RCC 7860 (cell line): Measurements from ENCODE around the gene CD200.
"Not testable (repeated sequence)": the region's sequence is repeated elsewhere in the genome, so short reads cannot be mapped to it uniquely, and the experiment has no call there.

Experiments used
- DNase-seq: peaks from one replicate; pipeline ENCODE4 v3.0.0-alpha.2; 2015; ENCODE audit warnings: low spot score
- FAIRE-seq: peaks from 2 replicates; lab custom pipeline; 2012; peaks lifted over from hg19 to GRCh38; lab: Jason Lieb, UNC

CD200 gene

GRCh38 chr3:112381673-112382542 lies 49.0 kb downstream of the CD200 start:
- FAIRE-seq (no peak), DNase-seq (no peak)

GRCh38 chr3:112382543-112383160 lies 49.7 kb downstream of the CD200 start:
- FAIRE-seq, result no peak
- DNase-seq, result no peak

DNA sequence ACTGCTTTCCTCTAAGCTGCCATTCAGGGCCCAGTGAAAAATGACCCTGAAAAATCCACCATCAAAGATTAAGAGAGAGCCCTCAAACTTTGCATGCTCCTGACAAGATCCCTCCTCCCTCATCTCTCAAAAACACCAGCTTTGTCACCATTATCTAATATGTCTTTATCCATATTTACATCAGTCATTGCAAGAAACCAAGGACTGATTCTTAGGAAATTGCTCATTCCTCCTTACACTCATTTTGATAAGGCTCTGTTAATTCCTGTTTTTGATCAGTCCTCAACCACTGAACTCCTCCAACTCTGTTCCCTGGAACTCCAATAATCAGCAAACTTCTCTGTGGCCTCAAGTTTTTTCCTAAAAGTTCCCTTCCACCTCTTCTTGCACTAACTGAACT lies 51.8 kb downstream of the CD200 start:
- FAIRE-seq (no peak), DNase-seq (no peak)

DNA sequence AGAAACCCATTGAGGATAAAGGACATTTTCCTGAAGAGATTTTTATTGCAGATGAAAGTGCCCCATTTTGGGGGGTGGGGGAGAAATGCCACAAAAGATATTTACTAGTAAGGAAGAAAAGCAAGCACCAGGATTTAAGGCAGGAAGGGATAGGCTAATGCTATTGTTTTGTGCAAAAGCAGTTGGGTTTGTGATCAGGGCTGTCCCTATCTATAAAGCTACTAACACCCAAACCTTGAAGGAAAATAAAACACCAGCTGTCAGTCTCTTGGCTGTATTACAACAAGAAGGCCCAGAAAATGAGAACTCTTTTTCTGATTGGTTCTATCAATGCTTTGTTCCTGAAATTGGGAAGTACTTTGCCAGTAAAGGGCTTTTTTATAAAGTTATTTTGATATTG lies 56.0 kb downstream of the CD200 start:
- DNase-seq (no peak), FAIRE-seq (no peak)

DNA sequence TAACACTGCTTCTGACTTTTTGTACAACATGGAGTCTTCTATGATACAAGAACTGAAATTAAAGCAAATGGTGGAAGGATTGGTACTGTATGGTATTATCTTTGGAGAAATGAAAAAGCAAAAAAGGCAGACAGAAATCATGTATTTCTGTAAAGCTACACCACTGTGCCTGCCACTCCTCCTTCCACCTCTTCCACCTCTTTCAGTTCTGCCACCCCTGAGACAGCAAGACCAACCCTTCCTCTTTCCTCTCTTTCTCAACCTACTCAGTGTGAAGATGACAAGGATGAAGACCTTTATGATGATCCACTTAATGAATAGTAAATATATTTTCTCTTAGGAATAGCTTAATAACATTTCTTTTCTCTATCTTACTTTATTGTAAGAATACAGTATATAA lies 57.0 kb downstream of the CD200 start:
- no peak for FAIRE-seq
- DNase-seq, result no peak

DNA sequence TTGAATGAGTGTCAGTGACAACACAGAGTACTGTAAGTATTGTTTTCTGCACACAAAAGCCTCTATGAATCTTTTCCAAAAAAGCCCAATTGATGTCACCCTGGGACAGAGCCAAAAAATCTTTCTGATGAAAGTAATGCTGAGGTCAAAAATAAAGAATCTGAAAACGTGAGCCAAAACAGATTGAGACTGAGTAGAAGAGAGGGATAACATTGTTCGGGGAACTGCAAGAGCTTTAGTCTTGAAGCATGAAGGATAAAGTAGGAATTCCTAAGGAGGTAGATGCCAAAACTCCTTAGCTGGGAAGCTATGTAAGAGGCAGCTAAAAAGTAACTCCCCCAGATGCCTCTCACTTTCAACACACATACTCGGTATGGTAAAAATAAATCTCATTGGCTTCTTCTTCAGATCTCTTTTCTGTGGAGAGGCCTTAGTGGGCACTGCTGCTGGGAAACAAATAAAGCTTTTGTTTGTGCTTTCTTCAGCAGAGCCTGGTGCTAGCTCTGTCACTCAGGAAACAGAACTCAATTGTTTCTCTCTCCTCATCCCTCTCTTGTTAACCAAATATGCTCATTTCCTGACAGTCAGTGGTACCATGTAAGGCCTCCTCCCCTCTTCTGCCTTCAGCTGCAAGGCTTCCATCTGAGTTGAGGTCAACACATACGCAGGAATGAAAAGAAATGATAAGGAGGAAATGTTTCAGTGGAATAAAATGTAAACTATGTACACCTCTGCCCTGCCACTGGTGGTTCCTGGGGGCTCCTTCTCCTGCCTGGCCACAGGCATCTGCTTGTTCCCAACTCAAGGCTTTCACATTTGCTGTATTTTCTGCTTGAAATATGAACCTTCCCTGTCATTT lies 58.1 kb downstream of the CD200 start:
- peak; percentile 94 for DNase-seq
- FAIRE-seq, result peak; percentile 86

- no peak for DNase-seq
Observed at GRCh38 chr3:112391648-112392047, 58.7 kb downstream of the CD200 start.

DNA sequence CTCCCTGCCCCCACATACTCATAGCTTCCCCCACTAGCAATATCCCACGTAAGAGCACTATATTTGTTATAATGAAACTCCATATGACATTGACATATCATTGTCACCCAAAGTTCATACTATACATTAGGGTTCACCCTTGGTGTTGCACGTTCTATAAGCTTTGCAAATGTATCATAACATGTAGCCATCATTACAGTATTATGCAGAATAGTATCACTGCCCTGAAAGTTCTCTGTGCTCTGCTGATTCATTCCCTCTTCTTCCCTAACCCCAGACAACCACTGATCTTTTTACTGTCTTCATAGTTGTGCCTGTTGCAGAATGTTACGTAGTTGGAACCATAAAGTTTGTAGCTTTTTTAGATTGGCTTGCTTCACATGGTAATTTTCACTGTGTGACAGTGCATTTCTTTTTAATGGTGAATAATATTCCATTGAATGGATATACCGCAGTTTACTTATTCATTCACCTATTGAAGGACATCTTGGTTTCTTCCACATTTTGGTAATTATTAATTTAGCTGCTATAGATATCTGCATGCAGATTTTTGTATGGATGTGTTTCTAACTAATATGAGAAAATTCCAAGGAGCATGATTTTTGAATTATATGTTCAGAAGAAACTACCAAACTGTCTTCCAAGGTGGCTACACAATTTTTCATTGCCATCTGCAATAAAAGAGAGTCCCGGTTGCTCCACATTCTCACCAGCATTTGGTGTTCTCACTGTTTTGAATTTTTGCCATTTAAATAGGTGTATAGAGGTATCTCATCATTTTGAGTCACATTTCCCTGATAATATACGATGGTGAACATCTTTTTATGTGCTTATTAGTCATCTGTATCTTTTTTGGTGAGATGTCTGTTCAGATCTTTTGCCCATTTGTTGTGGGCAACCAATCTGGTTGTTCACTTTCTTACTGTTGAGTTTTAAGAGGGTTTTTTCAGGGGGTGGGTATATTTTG lies 59.7 kb downstream of the CD200 start:
- DNase-seq (no peak), FAIRE-seq (no peak)

More at GRCh38 chr3:112391648-112392047, 58.7 kb downstream of the CD200 start:
- FAIRE-seq, result no peak

GRCh38 chr3:112393360-112393728 lies 60.4 kb downstream of the CD200 start:
- DNase-seq, result no peak
- no peak for FAIRE-seq

GRCh38 chr3:112394003-112394640 lies 61.2 kb downstream of the CD200 start:
- no peak for DNase-seq
- no peak for FAIRE-seq

- FAIRE-seq (no peak), DNase-seq (no peak)
Observed at GRCh38 chr3:112395181-112395895, 62.4 kb downstream of the CD200 start.

DNA sequence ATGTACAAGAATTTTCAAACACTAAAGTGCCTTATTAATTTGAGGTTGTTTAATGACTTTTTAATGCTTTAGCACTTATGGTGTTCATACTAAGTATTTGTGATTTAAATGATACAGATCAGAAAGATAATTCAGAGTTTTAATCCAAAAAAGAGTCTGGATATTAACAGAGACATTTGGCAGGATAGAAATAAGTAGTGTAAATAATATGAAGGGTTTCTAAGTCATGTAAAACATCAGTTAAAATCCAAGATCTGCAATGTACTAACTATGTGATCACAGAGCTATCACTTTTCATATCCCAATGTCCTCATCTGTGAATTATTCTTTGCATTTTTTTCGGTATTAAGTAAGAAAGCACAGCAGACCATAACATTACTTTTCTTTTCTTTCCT lies 62.9 kb downstream of the CD200 start:
- FAIRE-seq, result no peak

DNA sequence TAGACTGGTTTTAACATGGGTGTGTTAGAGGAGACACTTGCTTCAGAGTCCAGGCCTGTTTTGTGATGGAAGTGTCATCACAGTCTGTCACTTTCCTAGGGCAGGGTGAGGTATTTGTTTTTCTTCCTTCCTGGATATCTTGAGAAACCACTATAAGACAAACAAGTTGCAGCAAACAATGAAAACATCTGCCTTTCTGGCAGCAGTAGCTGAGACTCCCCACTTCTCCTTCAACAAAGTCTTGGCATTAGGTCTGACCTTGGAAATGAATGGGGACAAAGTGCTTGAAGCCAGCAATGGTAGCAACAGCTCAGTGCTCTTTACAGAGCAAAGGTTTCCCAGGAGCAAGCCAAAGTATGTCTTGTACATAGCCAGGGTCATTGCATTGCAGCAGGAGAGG lies 64.6 kb downstream of the CD200 start:
- DNase-seq (no peak), FAIRE-seq (no peak)

More for the DNA sequence above, 62.9 kb downstream of the CD200 start:
- DNase-seq, result no peak

DNA sequence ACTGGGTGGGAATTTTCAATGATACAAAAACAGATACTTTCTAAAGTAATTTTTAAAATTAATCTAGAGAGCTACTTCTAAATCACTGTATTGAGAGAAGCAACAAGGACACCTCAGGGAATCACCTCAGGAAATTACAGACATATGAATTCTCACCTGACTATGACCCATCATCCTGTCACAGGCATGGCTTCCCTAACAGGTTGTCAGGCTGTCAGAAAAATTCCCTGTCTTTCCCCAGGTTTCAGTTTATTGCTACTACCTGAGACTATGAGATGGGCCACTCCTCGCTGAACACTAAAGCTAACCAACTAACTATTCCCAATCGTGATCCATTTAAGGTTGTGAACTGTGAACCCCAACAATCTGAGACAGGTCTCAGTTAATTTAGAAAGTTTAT lies 66.1 kb downstream of the CD200 start:
- FAIRE-seq (no peak), DNase-seq (no peak)

GRCh38 chr3:112399554-112399953 lies 66.6 kb downstream of the CD200 start:
- not testable (repeated sequence) for DNase-seq

GRCh38 chr3:112400317-112400716 lies 67.4 kb downstream of the CD200 start:
- not testable (repeated sequence) for FAIRE-seq, DNase-seq

More at GRCh38 chr3:112399554-112399953, 66.6 kb downstream of the CD200 start:
- FAIRE-seq, result not testable (repeated sequence)

- DNase-seq, result no peak
- no peak for FAIRE-seq
Observed at GRCh38 chr3:112401617-112402016, 68.7 kb downstream of the CD200 start.

DNA sequence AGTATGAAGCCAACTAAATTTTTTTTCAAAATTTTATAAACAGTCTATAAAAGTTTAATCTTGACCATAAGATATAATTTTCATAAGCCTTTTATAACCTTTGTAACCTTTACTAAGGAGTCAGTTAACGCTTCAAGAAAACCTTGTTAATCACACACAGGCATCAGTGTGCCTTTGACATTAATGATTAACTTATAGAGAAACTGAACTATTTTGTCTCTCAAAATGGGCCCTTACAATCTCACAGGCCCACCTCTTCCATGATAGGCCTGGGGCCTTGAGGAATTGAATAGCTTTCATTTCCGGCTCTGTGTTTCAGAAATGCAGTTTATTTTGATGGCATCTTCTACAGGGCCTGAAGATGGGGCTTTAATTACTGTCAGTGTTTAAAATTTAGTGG lies 70.1 kb downstream of the CD200 start:
- peak; percentile 36 for DNase-seq
- peak; percentile 89 for FAIRE-seq
